ENCODE data around the gene PILRB. TPM values are rescaled to one million over a fixed set of nuclear protein-coding genes. Genes with fewer than 3 reads are reported as not detected.
"Not testable (repeated sequence)": the region's sequence is repeated elsewhere in the genome, so short reads cannot be mapped to it uniquely, and the experiment has no call there.

The PILRB gene
- total RNA-seq, 1 donor from 2014 or later: 51.5 TPM

DNA sequence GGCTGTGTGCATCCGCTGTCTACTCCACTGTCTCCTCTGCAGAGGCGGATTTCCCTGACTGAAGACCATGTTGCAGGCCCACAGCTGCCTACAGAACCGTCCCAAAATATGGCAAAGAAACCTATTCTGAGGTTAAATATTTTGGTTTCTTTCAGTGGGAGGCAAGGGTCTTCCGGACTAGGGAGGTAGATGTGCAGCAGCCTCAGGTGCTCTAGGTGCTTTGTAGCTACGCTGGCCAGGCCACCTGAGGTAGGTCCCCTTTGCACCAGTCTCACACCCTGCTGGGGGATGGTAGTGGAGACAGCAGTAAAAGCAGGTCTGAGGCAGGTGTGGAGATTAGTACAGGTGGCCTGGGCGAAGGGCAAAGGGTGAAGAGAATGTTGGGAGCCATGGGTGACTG is 8.2 kb upstream of the PILRB start:
- H3K4me1 Mint-ChIP-seq (ENCODE audit: unreplicated experiment): peaks cover 3% of the 10 kb centered on the region
- no peaks in the 10 kb centered on the region for H3K9me3 Mint-ChIP-seq
- TF ChIP-seq, protein P1, sequence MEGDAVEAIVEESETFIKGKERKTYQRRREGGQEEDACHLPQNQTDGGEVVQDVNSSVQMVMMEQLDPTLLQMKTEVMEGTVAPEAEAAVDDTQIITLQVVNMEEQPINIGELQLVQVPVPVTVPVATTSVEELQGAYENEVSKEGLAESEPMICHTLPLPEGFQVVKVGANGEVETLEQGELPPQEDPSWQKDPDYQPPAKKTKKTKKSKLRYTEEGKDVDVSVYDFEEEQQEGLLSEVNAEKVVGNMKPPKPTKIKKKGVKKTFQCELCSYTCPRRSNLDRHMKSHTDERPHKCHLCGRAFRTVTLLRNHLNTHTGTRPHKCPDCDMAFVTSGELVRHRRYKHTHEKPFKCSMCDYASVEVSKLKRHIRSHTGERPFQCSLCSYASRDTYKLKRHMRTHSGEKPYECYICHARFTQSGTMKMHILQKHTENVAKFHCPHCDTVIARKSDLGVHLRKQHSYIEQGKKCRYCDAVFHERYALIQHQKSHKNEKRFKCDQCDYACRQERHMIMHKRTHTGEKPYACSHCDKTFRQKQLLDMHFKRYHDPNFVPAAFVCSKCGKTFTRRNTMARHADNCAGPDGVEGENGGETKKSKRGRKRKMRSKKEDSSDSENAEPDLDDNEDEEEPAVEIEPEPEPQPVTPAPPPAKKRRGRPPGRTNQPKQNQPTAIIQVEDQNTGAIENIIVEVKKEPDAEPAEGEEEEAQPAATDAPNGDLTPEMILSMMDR (conservative IDR thresholded peaks at IDR 0.05): no peak
- H3K4me3 Mint-ChIP-seq: no peak overlapping the region
- no peak for DNase-seq (ENCODE audit: extremely low spot score, unreplicated experiment)
- H3K27me3 Mint-ChIP-seq: no peaks in the 10 kb centered on the region
- peaks cover 19% of the 10 kb centered on the region for H3K36me3 Mint-ChIP-seq
- H3K27ac Mint-ChIP-seq: no peak overlapping the region

DNA sequence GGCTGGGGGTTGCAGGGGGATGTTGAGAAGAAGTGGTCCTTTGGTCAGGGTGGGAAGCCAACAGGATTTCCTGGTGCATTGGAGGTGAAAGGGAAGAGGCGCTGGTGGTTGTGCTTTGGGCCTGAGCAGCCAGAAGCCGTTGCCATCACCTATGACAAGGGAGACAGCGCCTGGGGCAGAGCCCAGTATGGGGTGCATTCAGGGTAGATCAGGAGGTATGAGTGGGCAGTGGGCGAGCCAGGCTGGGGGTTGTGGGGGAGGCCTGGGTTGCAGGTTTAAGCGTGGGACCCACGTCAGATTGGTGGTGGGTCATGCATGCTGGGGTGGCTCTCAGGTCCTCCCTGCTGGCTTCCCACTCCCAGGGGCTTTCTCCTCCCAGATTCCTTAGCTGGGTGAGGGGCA is 6.3 kb upstream of the PILRB start:
- H3K27ac Mint-ChIP-seq: peak overlapping the region; percentile 23
- TF ChIP-seq, protein P1 (conservative IDR thresholded peaks at IDR 0.05): no peak
- DNase-seq (ENCODE audit: extremely low spot score, unreplicated experiment): no peak
- H3K27me3 Mint-ChIP-seq: no peaks in the 10 kb centered on the region
- no peaks in the 10 kb centered on the region for H3K9me3 Mint-ChIP-seq
- no peak overlapping the region for H3K4me3 Mint-ChIP-seq
- no peaks in the 10 kb centered on the region for H3K4me1 Mint-ChIP-seq (ENCODE audit: unreplicated experiment)
- H3K36me3 Mint-ChIP-seq: peaks cover 16% of the 10 kb centered on the region

DNA sequence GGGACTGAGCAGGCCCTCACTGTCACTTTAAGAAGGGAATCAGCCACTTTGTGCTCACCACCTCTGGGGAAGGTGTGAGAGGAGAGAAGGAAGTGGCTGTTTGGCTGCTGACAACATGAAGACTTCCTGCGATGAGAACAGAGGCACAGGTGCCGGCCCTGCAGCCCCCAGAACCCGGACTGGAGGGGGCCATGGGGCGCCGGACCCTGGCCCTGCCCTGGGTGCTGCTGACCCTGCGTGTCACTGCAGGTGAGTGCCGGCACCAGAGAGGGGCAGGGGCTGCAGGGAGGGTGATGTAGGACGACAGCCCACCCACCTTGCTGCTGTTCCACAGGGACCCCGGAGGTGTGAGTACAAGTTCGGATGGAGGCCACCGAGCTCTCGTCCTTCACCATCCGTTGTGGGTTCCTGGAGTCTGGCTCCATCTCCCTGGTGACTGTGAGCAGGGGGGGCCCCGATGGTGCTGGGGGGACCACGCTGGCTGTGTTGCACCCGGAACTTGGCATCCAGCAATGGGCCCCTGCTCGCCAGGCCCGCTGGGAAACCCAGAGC is 5.6 kb upstream of the PILRB start:
- H3K4me1 Mint-ChIP-seq (ENCODE audit: unreplicated experiment); H3K27ac Mint-ChIP-seq; H3K9me3 Mint-ChIP-seq; H3K4me3 Mint-ChIP-seq; H3K27me3 Mint-ChIP-seq; DNase-seq (ENCODE audit: extremely low spot score, unreplicated experiment): not testable (repeated sequence)
- peaks cover 14% of the 10 kb centered on the region for H3K36me3 Mint-ChIP-seq

DNA sequence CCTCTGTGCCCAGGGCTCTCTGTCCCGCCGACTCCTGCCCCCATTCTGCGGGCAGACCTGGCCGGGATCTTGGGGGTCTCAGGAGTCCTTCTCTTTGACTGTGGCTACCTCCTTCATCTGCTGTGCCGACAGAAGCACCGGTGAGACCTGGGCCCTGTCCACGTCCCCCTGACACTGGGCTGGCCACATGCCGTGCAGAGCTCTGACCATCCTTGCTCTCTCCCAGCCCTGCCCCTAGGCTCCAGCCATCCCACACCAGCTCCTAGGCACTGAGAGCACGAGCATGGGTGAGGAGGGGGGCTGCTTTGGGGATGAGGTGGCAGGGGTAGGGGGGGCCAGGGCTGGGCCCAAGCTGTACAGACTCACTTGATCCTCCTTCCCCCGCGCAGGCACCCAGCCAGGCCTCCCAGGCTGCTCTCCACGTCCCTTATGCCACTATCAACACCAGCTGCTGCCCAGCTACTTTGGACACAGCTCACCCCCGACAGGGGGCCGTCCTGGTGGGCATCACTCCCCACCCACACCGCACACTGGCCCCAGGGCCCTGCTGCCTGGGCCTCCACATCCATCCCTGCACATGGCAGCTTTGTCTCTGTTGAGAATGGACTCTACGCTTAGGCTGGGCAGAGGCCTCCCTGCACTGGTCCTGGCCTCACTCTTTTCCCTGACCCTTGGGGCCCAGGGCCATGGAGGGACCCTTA is 4.8 kb upstream of the PILRB start:
- Mint-ChIP-seq H3K36me3 (peaks cover 8% of the 10 kb centered on the region), H3K4me1 (ENCODE audit: unreplicated experiment) (no peaks in the 10 kb centered on the region)

DNA sequence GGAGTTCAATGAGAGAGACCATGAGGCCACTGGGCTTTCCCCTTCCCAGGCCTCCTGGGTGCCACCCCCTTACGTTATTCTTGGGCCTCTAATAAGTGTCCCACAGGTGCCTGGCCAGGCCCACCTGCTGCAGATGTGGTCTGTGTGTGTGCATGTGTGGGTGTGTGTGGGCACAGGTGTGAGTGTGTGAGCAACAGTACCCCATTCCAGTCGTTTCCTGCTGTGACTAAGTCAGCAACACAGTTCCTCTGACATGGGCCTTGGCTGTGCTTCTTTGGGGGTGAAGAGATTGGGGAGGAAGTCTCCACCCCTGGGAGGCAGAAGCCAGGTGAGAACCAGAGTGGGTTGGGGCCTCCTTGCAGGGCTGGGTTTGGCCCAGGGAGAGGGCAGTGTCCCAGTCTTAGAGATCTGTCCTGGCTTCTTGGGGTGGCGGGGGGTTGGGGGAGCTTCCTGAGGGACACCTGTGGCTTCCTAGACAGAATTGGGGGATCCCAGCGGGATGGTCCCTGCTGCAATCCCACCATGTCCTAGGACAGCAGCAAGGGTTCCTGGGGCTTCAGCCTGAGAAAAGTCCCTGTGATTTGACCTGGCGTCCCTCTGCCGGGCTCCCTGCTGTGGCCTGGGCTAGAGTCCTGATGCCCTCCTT is 4.1 kb upstream of the PILRB start:
- H3K36me3 Mint-ChIP-seq: peaks cover 8% of the 10 kb centered on the region
- H3K4me3 Mint-ChIP-seq: no peak overlapping the region
- no peak for DNase-seq (ENCODE audit: extremely low spot score, unreplicated experiment)
- H3K27ac Mint-ChIP-seq: no peak overlapping the region
- no peaks in the 10 kb centered on the region for H3K27me3 Mint-ChIP-seq
- TF ChIP-seq, protein P1 (conservative IDR thresholded peaks at IDR 0.05): no peak
- no peaks in the 10 kb centered on the region for H3K9me3 Mint-ChIP-seq
- no peaks in the 10 kb centered on the region for H3K4me1 Mint-ChIP-seq (ENCODE audit: unreplicated experiment)

More for the DNA sequence above, 4.8 kb upstream of the PILRB start:
- TF ChIP-seq, protein P1 (conservative IDR thresholded peaks at IDR 0.05): no peak
- no peaks in the 10 kb centered on the region for H3K27me3 Mint-ChIP-seq
- H3K9me3 Mint-ChIP-seq: no peaks in the 10 kb centered on the region
- H3K4me3 Mint-ChIP-seq: no peak overlapping the region
- H3K27ac Mint-ChIP-seq: no peak overlapping the region
- no peak for DNase-seq (ENCODE audit: extremely low spot score, unreplicated experiment)

DNA sequence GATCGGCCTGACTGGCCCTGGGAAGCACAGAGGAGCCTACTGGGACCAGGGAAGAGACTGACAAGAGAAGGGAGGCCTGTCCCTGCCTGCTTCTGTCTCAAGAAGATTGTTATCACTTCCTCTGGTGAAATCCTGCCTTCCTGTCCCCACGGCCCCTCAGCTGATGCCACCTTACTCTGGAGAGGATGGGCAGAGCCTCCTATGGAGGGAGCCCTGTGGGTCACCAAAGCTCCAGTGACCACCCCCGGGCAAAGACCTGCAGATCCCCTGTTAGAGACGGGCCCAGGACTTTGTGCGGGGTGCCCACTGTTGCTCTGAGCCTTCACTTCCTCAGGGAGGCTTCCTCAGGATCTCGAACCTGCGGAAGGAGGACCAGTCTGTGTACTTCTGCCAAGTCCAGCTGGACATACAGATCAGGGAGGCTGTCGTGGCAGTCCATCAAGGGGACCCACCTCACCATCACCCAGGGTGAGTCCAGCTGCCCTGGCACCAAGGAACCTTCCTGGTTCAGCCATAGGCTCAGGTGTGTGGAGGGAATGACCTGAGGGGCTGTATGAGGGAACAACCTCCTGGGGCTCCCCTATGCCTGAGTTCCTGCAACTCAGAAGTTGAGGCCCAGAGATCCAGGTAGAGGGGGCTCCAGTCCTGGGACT is 1.4 kb upstream of the PILRB start:
- Mint-ChIP-seq H3K36me3 (peaks cover 13% of the 10 kb centered on the region), H3K4me3 (no peak overlapping the region), H3K4me1 (ENCODE audit: unreplicated experiment) (no peaks in the 10 kb centered on the region), H3K27me3 (no peaks in the 10 kb centered on the region), H3K9me3 (no peaks in the 10 kb centered on the region), H3K27ac (no peak overlapping the region)
- TF ChIP-seq, protein P1 (conservative IDR thresholded peaks at IDR 0.05): no peak
- DNase-seq (ENCODE audit: extremely low spot score, unreplicated experiment): no peak

Data from type B pancreatic cell (in vitro differentiated cells).